ENCODE results near the gene MYH16. TPM values are rescaled to one million over a fixed set of nuclear protein-coding genes. Genes with fewer than 3 reads are reported as not detected.
"Not testable (repeated sequence)": the region's sequence is repeated elsewhere in the genome, so short reads cannot be mapped to it uniquely, and the experiment has no call there.

Gene MYH16
- polyA plus RNA-seq, 1 donor (not counting 4 experiments of a cell fraction or from before 2014, with no cell fraction given), result 0.69 TPM

GRCh38 chr7:99344061-99344647 is 71.5 kb downstream of the MYH16 start:
- H3K9ac ChIP-seq (ENCODE audit: control insufficient read depth, extremely low read depth, insufficient read depth, low read length), result no peak overlapping the region
- H3K79me2 ChIP-seq (ENCODE audit: control insufficient read depth, insufficient read depth, low read length), result peaks cover 12% of the 10 kb centered on the region
- TF ChIP-seq EZH2 (IDR thresholded peaks at IDR 0.05; ENCODE audit: low read length), result no peak
- no peak for TF ChIP-seq CTCF (optimal IDR thresholded peaks at IDR 0.05 in 1 of 3, IDR thresholded peaks at IDR 0.05 in 1 of 3, conservative IDR thresholded peaks at IDR 0.05 in 1 of 3; ENCODE audit: extremely low read depth in 1 of 3, insufficient read depth in 2 of 3, low read length in 3 of 3)
- H3K27me3 ChIP-seq (ENCODE audit: control insufficient read depth, extremely low read depth, insufficient read depth, low read length), result no peaks in the 10 kb centered on the region
- no peaks in the 10 kb centered on the region for H3K9me3 ChIP-seq (ENCODE audit: control insufficient read depth, low read depth, low read length)
- H3K4me3 ChIP-seq (ENCODE audit: control insufficient read depth in 2 of 3, extremely low read depth in 1 of 3, insufficient read depth in 2 of 3, low read depth in 1 of 3, low read length in 3 of 3), result no peak overlapping the region
- FAIRE-seq (no peak), DNase-seq (ENCODE audit: low read depth, low spot score) (no peak)
- no peaks in the 10 kb centered on the region for H3K9me1 ChIP-seq (ENCODE audit: control insufficient read depth, extremely low read depth, insufficient read depth, low read length)
- H3K36me3 ChIP-seq (ENCODE audit: control insufficient read depth in 2 of 2, extremely low read depth in 1 of 2, insufficient read depth in 2 of 2, low read length in 2 of 2), result peaks cover 26 to 47% of the 10 kb centered on the region in 2 experiments
- H3K4me2 ChIP-seq (ENCODE audit: control insufficient read depth, extremely low read depth, insufficient read depth, low read depth, low read length), result no peak overlapping the region
- no peaks in the 10 kb centered on the region for H4K20me1 ChIP-seq (ENCODE audit: control insufficient read depth, extremely low read depth, insufficient read depth, low read length)
- dilution Hi-C loops (cut with MboI; ENCODE audit: extremely low pct_ligation_motif_present, low sequenced_read_pairs), result no loop called here
- no peak overlapping the region for H3K27ac ChIP-seq (ENCODE audit: control insufficient read depth, insufficient read depth, low read length)
- no peak overlapping the region for H2AFZ ChIP-seq (ENCODE audit: control insufficient read depth, low read length)
- H3K4me1 ChIP-seq (ENCODE audit: control insufficient read depth, extremely low read depth, insufficient read depth, low read length), result no peaks in the 10 kb centered on the region

- dilution Hi-C loops (cut with MboI; ENCODE audit: extremely low pct_ligation_motif_present, low sequenced_read_pairs); H3K79me2 ChIP-seq (ENCODE audit: control insufficient read depth, insufficient read depth, low read length): not testable (repeated sequence)
- H3K36me3 ChIP-seq (ENCODE audit: control insufficient read depth in 2 of 2, extremely low read depth in 1 of 2, insufficient read depth in 2 of 2, low read length in 2 of 2), result peaks cover 30 to 40% of the 10 kb centered on the region in 2 experiments
Measured at GRCh38 chr7:99350641-99351040, 78.0 kb downstream of the MYH16 start.

GRCh38 chr7:99352247-99352646 is 79.6 kb downstream of the MYH16 start:
- H2AFZ ChIP-seq (ENCODE audit: control insufficient read depth, low read length), result no peak overlapping the region
- FAIRE-seq, result no peak
- no peak for TF ChIP-seq CTCF (optimal IDR thresholded peaks at IDR 0.05 in 1 of 3, IDR thresholded peaks at IDR 0.05 in 1 of 3, conservative IDR thresholded peaks at IDR 0.05 in 1 of 3; ENCODE audit: extremely low read depth in 1 of 3, insufficient read depth in 2 of 3, low read length in 3 of 3)
- no peak for TF ChIP-seq EZH2 (IDR thresholded peaks at IDR 0.05; ENCODE audit: low read length)

More at GRCh38 chr7:99350641-99351040, 78.0 kb downstream of the MYH16 start:
- not testable (repeated sequence) for H3K4me3 ChIP-seq (ENCODE audit: control insufficient read depth in 2 of 3, extremely low read depth in 1 of 3, insufficient read depth in 2 of 3, low read depth in 1 of 3, low read length in 3 of 3); H3K4me1 ChIP-seq (ENCODE audit: control insufficient read depth, extremely low read depth, insufficient read depth, low read length); H2AFZ ChIP-seq (ENCODE audit: control insufficient read depth, low read length); H3K27me3 ChIP-seq (ENCODE audit: control insufficient read depth, extremely low read depth, insufficient read depth, low read length); FAIRE-seq; DNase-seq (ENCODE audit: low read depth, low spot score); H3K9ac ChIP-seq (ENCODE audit: control insufficient read depth, extremely low read depth, insufficient read depth, low read length); H3K9me1 ChIP-seq (ENCODE audit: control insufficient read depth, extremely low read depth, insufficient read depth, low read length); H3K27ac ChIP-seq (ENCODE audit: control insufficient read depth, insufficient read depth, low read length); H4K20me1 ChIP-seq (ENCODE audit: control insufficient read depth, extremely low read depth, insufficient read depth, low read length); H3K4me2 ChIP-seq (ENCODE audit: control insufficient read depth, extremely low read depth, insufficient read depth, low read depth, low read length); H3K9me3 ChIP-seq (ENCODE audit: control insufficient read depth, low read depth, low read length)

More at GRCh38 chr7:99352247-99352646, 79.6 kb downstream of the MYH16 start:
- H3K27ac ChIP-seq (ENCODE audit: control insufficient read depth, insufficient read depth, low read length), result no peak overlapping the region
- no peaks in the 10 kb centered on the region for H3K9me1 ChIP-seq (ENCODE audit: control insufficient read depth, extremely low read depth, insufficient read depth, low read length)
- DNase-seq (ENCODE audit: low read depth, low spot score), result no peak
- H3K79me2 ChIP-seq (ENCODE audit: control insufficient read depth, insufficient read depth, low read length), result peaks cover 4% of the 10 kb centered on the region
- H3K9ac ChIP-seq (ENCODE audit: control insufficient read depth, extremely low read depth, insufficient read depth, low read length), result no peak overlapping the region
- dilution Hi-C loops (cut with MboI; ENCODE audit: extremely low pct_ligation_motif_present, low sequenced_read_pairs), result no loop called here
- no peaks in the 10 kb centered on the region for H3K27me3 ChIP-seq (ENCODE audit: control insufficient read depth, extremely low read depth, insufficient read depth, low read length)
- no peaks in the 10 kb centered on the region for H3K4me1 ChIP-seq (ENCODE audit: control insufficient read depth, extremely low read depth, insufficient read depth, low read length)
- H3K4me3 ChIP-seq (ENCODE audit: control insufficient read depth in 2 of 3, extremely low read depth in 1 of 3, insufficient read depth in 2 of 3, low read depth in 1 of 3, low read length in 3 of 3), result no peak overlapping the region
- H3K9me3 ChIP-seq (ENCODE audit: control insufficient read depth, low read depth, low read length), result no peaks in the 10 kb centered on the region
- peaks cover 35 to 40% of the 10 kb centered on the region in 2 experiments for H3K36me3 ChIP-seq (ENCODE audit: control insufficient read depth in 2 of 2, extremely low read depth in 1 of 2, insufficient read depth in 2 of 2, low read length in 2 of 2)
- peaks cover 3% of the 10 kb centered on the region for H4K20me1 ChIP-seq (ENCODE audit: control insufficient read depth, extremely low read depth, insufficient read depth, low read length)
- no peak overlapping the region for H3K4me2 ChIP-seq (ENCODE audit: control insufficient read depth, extremely low read depth, insufficient read depth, low read depth, low read length)
